HepG2 (cell line): ENCODE results near the gene DYTN. TPM values are rescaled to one million over a fixed set of nuclear protein-coding genes. Genes with fewer than 3 reads are reported as not detected.
A peak's percentile ranks its signal among the peaks of the same experiment; 100 is the strongest.

Source experiments
- ATAC-seq: fragments of 200-7000 bp; cut with Tn5 transposase; 3 replicates; pipeline ENCODE4 v1.9.1; 2020; ENCODE audit warnings: mild to moderate bottlenecking, moderate library complexity
- BruUV-seq: library from RNA; stranded (reverse); fragments of 400-500 nt; replicated peaks from 2 replicates; lab custom pipeline; 2021; lab: Mats Ljungman, UMichigan
- CTCF ChIA-PET: fragments of 300-600 bp; formaldehyde crosslinking; extraction: SDS; loops from one replicate; lab custom pipeline; 2021; ENCODE audit warnings: low total read pairs, inconsistent platforms, low intra/inter-chr PET ratio; lab: Yijun Ruan, JAX
- POLR2A ChIA-PET: fragments of 350-600 bp; sonication (Branson Sonifier 250); formaldehyde crosslinking; loops from one replicate; lab custom pipeline; 2020; ENCODE audit warnings: antibody characterized with exemption, inconsistent platforms; lab: Yijun Ruan, JAX
- DNase-seq: peaks from one replicate; pipeline ENCODE4 v3.0.0-alpha.2; 2015; ENCODE audit warnings: low spot score
- FAIRE-seq: peaks from 3 replicates; lab custom pipeline; 2011; peaks lifted over from hg19 to GRCh38; lab: Jason Lieb, UNC
- H2AFZ ChIP-seq: one replicate; pipeline ENCODE4 v1.6.1; 2011; ENCODE audit warnings: low read length, inconsistent platforms
- H3K27ac ChIP-seq: fragments of 300-600 bp; 3 replicates; pipeline ENCODE4 v1.8.0; 2011; ENCODE audit warnings: mixed run types, mild to moderate bottlenecking, mixed read lengths, low read length, inconsistent platforms; ENCODE audit not compliant: insufficient read depth; ENCODE audit errors: extremely low read length
- H3K27me3 ChIP-seq, 2 experiments: fragments of 200-600 bp in 1 of 2; 2 replicates in 1 of 2; 3 replicates in 1 of 2; pipeline versions ENCODE4 v1.6.0 to v1.8.0; 2011; ENCODE audit warnings: low read length in 2 of 2, mild to moderate bottlenecking in 2 of 2, moderate library complexity in 2 of 2, inconsistent platforms in 1 of 2; ENCODE audit not compliant: insufficient read depth in 2 of 2, control insufficient read depth in 1 of 2
- H3K36me3 ChIP-seq, 2 experiments: fragments of 200-600 bp in 1 of 2; replicated peaks in 1 of 2; 2 replicates in 1 of 2; 3 replicates in 1 of 2; pipeline versions ENCODE4 v1.5.1 to v1.8.0; 2011; ENCODE audit warnings: low read length in 2 of 2, inconsistent platforms in 1 of 2; ENCODE audit not compliant: insufficient read depth in 2 of 2, control insufficient read depth in 1 of 2
- H3K4me1 ChIP-seq: 2 replicates; pipeline ENCODE4 v1.5.1; 2012; ENCODE audit warnings: low read length, inconsistent platforms; ENCODE audit not compliant: insufficient read depth
- H3K4me2 ChIP-seq: 2 replicates; pipeline ENCODE4 v1.6.0; 2011; ENCODE audit warnings: low read depth, low read length, inconsistent platforms
- H3K4me3 ChIP-seq, 3 experiments: fragments of 200-600 bp in 1 of 3; sonication (generic), shearing (Covaris generic) in 1 of 3; replicated peaks in 1 of 3; 2 replicates each; pipeline ENCODE4 v1.5.1; 2011 to 2016; ENCODE audit warnings: low read length in 3 of 3, inconsistent platforms in 2 of 3, low read depth in 2 of 3, mild to moderate bottlenecking in 2 of 3, control low read depth in 1 of 3, mixed read lengths in 1 of 3; ENCODE audit not compliant: insufficient read depth in 1 of 3
- H3K79me2 ChIP-seq: one replicate; pipeline ENCODE4 v1.6.1; 2011; ENCODE audit warnings: low read length, inconsistent platforms; ENCODE audit not compliant: insufficient read depth
- H3K9ac ChIP-seq: 2 replicates; pipeline ENCODE4 v1.6.0; 2011; ENCODE audit warnings: mild to moderate bottlenecking, low read depth, low read length, inconsistent platforms; ENCODE audit not compliant: insufficient read depth
- H3K9me3 ChIP-seq: 2 replicates; pipeline ENCODE4 v1.5.1; 2012; ENCODE audit warnings: mild to moderate bottlenecking, low read length
- H4K20me1 ChIP-seq: 2 replicates; pipeline ENCODE4 v1.6.0; 2011; ENCODE audit warnings: inconsistent platforms, mild to moderate bottlenecking, low read length, moderate library complexity; ENCODE audit not compliant: insufficient read depth
- CC2D1A ChIP-seq: sonication (generic); formaldehyde crosslinking; IDR thresholded peaks from 2 replicates; pipeline ENCODE4 v1.8.1; 2023; ENCODE audit warnings: mild to moderate bottlenecking, missing genetic modification reagents
- ELF3 ChIP-seq: IDR thresholded peaks from 2 replicates; pipeline ENCODE4 v1.6.1; 2016; ENCODE audit warnings: missing genetic modification reagents, missing compliant biosample characterization
- RFX1 ChIP-seq: fragments of 450-650 bp; IDR thresholded peaks from 2 replicates; pipeline ENCODE4 v1.6.1; 2017
- SMAD1 ChIP-seq: sonication (generic); formaldehyde crosslinking; IDR thresholded peaks from 2 replicates; pipeline ENCODE4 v1.4.0; 2020; ENCODE audit warnings: missing genetic modification reagents, low read depth, mild to moderate bottlenecking, borderline replicate concordance
- TBP ChIP-seq: sonication (generic); formaldehyde crosslinking; IDR thresholded peaks from 2 replicates; pipeline ENCODE4 v1.5.0; 2020; ENCODE audit warnings: missing genetic modification reagents
- WGBS: methylation state at CpG from one replicate; pipeline ENCODE4 v1.1.6; 2017; ENCODE audit warnings: low lambda C conversion rate; 5-methylcytosine and 5-hydroxymethylcytosine counted together
- in situ Hi-C: cut with HindIII; loops from 2 replicates; pipeline ENCODE4 v1.10.0; 2017; ENCODE audit warnings: low pct_unique_long_range_greater_than_20kb; ENCODE audit not compliant: extremely low pct_ligation_motif_present
- intact Hi-C: fragments of 100-400 bp; cut with micrococcal nuclease; formaldehyde crosslinking; loops from one replicate; pipeline ENCODE4 v1.10.0; 2022; ENCODE audit not compliant: unreplicated experiment
- polyA plus RNA-seq, 8 experiments: library from polyadenylated mRNA; depleted of rRNA in 3 of 8; stranded (reverse) in 7 of 8; unstranded in 1 of 8; fragments of >200 nt; fragmentation: Illumina TruSeq in 4 of 8; extraction: Trizol in 4 of 8; gene quantifications; 2 replicates each; pipeline versions ENCODE4 v1.2.1 to v1.2.3, GENCODE V29; 2011 to 2016; ENCODE audit warnings: low read depth in 4 of 8, missing spikeins in 1 of 8, mixed read lengths in 1 of 8; ENCODE audit not compliant: insufficient read depth in 1 of 8
- total RNA-seq, 5 experiments: library from RNA; depleted of rRNA; stranded (reverse); fragments of >200 nt; fragmentation: Illumina TruSeq; extraction: Trizol; gene quantifications; 2 replicates each; pipeline ENCODE4 v1.2.3, GENCODE V29; 2016; ENCODE audit warnings: low read depth in 1 of 5
- TF ChIP-seq, protein P1 (sequence below): sonication (generic); formaldehyde crosslinking; IDR thresholded peaks from 2 replicates; pipeline ENCODE4 v1.4.0; 2020; ENCODE audit warnings: missing genetic modification reagents
- TF ChIP-seq, protein P2 (sequence below): sonication (generic); formaldehyde crosslinking; IDR thresholded peaks from 2 replicates; pipeline ENCODE4 v1.5.0; 2020; ENCODE audit warnings: mild to moderate bottlenecking, missing genetic modification reagents, moderate library complexity

DYTN gene
- total and polyA plus RNA-seq, 2 of the 13 experiments (the other 11 are each of a cell fraction or from before 2014, with no cell fraction given), result not detected

DNA sequence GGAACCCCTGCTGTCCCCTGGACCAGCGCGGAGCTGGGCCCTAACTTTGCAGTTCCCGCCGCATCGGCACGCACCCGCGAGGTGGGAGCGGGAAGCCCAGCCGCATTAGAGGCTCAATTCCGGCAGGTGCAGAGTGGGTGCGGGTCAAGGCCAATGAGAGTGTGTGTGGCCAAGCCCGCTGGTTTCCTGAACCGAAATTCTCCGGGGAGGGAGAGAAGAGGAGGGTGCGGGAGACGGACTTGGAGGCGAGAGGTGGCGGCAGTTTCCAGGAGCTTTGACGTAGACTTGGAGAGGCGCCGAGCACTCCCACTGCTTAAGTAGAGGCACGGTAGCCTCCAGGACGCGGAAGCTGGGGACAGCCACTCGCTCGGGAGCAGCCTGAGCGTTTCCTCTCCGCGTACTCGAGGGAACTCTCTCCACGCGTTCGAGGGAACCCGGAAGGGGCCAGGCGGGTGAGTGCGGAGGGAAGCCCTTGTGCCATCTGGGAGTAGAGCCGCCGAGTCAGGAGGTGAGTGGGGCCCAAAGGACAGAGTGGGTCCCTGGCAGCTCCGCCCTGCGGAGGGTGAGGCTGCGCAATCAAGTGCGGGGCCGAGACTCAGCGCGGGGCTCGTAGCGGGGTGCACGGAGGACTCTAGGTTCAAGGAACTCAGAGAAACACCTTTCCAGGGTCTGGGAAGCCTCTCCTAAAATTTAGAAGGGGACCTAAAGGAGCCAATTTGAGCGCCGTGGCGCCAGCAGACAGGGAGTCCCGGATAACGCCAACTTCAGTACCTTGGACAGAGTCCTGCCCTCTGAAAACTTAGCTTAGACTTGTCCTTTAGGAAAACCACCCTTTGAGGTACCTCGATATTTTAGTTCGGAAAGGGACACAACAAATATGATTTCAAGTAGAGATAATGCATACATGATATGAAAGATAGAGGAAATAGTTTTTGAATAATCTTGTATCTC is 75.8 kb downstream of the DYTN start, which contains the start of gene FAM237A (continued):
- TF ChIP-seq, protein P1, sequence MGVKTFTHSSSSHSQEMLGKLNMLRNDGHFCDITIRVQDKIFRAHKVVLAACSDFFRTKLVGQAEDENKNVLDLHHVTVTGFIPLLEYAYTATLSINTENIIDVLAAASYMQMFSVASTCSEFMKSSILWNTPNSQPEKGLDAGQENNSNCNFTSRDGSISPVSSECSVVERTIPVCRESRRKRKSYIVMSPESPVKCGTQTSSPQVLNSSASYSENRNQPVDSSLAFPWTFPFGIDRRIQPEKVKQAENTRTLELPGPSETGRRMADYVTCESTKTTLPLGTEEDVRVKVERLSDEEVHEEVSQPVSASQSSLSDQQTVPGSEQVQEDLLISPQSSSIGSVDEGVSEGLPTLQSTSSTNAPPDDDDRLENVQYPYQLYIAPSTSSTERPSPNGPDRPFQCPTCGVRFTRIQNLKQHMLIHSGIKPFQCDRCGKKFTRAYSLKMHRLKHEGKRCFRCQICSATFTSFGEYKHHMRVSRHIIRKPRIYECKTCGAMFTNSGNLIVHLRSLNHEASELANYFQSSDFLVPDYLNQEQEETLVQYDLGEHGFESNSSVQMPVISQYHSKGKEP, result 0 out of 2 replicates have a peak, but pooled peaks have one; percentile 73
- no peak for TF ChIP-seq TBP (CRISPR knock-in tag)
- peak; percentile 55 for TF ChIP-seq ELF3
- TF ChIP-seq CC2D1A (CRISPR knock-in tag), result no peak

GRCh38 chr2:206641226-206641625 is 77.0 kb downstream of the DYTN start:
- 11% methylated on average over 3 of the region's 3 CpGs for WGBS
- no peak overlapping the region for H3K4me3 ChIP-seq
- TF ChIP-seq, protein P2, sequence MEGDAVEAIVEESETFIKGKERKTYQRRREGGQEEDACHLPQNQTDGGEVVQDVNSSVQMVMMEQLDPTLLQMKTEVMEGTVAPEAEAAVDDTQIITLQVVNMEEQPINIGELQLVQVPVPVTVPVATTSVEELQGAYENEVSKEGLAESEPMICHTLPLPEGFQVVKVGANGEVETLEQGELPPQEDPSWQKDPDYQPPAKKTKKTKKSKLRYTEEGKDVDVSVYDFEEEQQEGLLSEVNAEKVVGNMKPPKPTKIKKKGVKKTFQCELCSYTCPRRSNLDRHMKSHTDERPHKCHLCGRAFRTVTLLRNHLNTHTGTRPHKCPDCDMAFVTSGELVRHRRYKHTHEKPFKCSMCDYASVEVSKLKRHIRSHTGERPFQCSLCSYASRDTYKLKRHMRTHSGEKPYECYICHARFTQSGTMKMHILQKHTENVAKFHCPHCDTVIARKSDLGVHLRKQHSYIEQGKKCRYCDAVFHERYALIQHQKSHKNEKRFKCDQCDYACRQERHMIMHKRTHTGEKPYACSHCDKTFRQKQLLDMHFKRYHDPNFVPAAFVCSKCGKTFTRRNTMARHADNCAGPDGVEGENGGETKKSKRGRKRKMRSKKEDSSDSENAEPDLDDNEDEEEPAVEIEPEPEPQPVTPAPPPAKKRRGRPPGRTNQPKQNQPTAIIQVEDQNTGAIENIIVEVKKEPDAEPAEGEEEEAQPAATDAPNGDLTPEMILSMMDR (CRISPR knock-in tag), result no peak
- no peak for TF ChIP-seq SMAD1 (CRISPR knock-in tag)
- TF ChIP-seq RFX1, result peak; percentile 10; the same call in 1 of the 2 replicates
- FAIRE-seq, result no peak
- no peaks in the 10 kb centered on the region for H3K36me3 ChIP-seq
- no peaks in the 10 kb centered on the region for H4K20me1 ChIP-seq
- H3K4me1 ChIP-seq, result no peaks in the 10 kb centered on the region
- H3K9ac ChIP-seq, result no peak overlapping the region
- POLR2A ChIA-PET, result no interaction called here
- H2AFZ ChIP-seq, result no peak overlapping the region
- no peak overlapping the region for H3K27ac ChIP-seq
- DNase-seq, result no peak
- H3K27me3 ChIP-seq, result no peaks in the 10 kb centered on the region
- no peaks in the 10 kb centered on the region for H3K79me2 ChIP-seq
- no peaks in the 10 kb centered on the region for H3K9me3 ChIP-seq
- no TSS peak for BruUV-seq
- in situ Hi-C loops, result no loop called here
- intact Hi-C loops, result no loop called here
- ATAC-seq, result no peak
- CTCF ChIA-PET, result no interaction called here
- no peak overlapping the region for H3K4me2 ChIP-seq
